Ovary (tissue), 9 donors: ENCODE measurements around the gene ARHGAP18. TPM values are rescaled to one million over a fixed set of nuclear protein-coding genes. Genes with fewer than 3 reads are reported as not detected.

Experiments used
- DNase-seq, 5 donors: peaks; one replicate each; pipeline ENCODE4 v3.0.0-alpha.2; 2019 to 2020
- H3K27ac ChIP-seq, 2 donors: fragments of 200-600 bp; one replicate each; pipeline versions ENCODE4 v1.5.1 to v1.8.0; 2019 to 2022
- H3K27me3 ChIP-seq: fragments of 200-600 bp; one replicate; pipeline ENCODE4 v1.8.0; 2022
- H3K36me3 ChIP-seq: fragments of 200-600 bp; sonication (generic); one replicate; pipeline ENCODE4 v1.5.1; 2019
- H3K4me1 ChIP-seq: one replicate; pipeline ENCODE4 v1.8.1; 2013; ENCODE audit warnings: mild to moderate bottlenecking, moderate library complexity; ENCODE audit not compliant: insufficient read depth
- H3K4me3 ChIP-seq: fragments of 200-600 bp; sonication (generic); one replicate; pipeline ENCODE4 v1.5.1; 2017
- H3K9me3 ChIP-seq, 2 donors: fragments of 200-600 bp in 1 of 2; sonication (generic) in 1 of 2; one replicate each; pipeline versions ENCODE4 v1.5.1 to v1.8.1; 2013 to 2019; ENCODE audit warnings: mild to moderate bottlenecking in 1 of 2, moderate library complexity in 1 of 2
- EP300 ChIP-seq: sonication (generic); formaldehyde crosslinking; IDR thresholded peaks from one replicate; pipeline ENCODE4 v1.6.1; 2017; ENCODE audit warnings: antibody characterized with exemption
- POLR2A ChIP-seq: fragments of 450-650 bp; IDR thresholded peaks from one replicate; pipeline ENCODE4 v1.6.1; 2017; ENCODE audit warnings: antibody characterized with exemption, mild to moderate bottlenecking, moderate library complexity
- WGBS, 3 donors: extraction: QIAGEN DNeasy Blood & Tissue Kit in 1 of 3; methylation state at CpG; one replicate each; pipeline versions ENCODE4 v1.1.5 to v1.1.7; 2013 to 2017; 5-methylcytosine and 5-hydroxymethylcytosine counted together
- intact Hi-C, 4 donors: fragments of 100-400 bp; cut with DNase I; formaldehyde crosslinking; loops; one replicate each; pipeline versions ENCODE4 v1.11.0 to v1.15.1; 2022 to 2023
- polyA plus RNA-seq, 2 donors: library from polyadenylated mRNA; stranded (reverse); fragments of 200-250 nt in 1 of 2; fragments of 350-450 nt in 1 of 2; fragmentation: Illumina TruSeq in 1 of 2; extraction: RNeasy Lipid Tissue Mini Kit (QIAGEN cat#74804) in 1 of 2; gene quantifications; one replicate each; pipeline ENCODE4 v1.2.3, GENCODE V29; 2013 to 2014
- total RNA-seq, 7 donors: library from RNA; depleted of rRNA in 2 of 7; stranded (reverse); fragments of >200 nt in 2 of 7; fragmentation: NEBNext Ultra II Directional in 3 of 7; extraction: Animal tissue kit (Norgen Biotek cat#: 25700) in 3 of 7; gene quantifications; one replicate each; pipeline versions ENCODE4 v1.1.0 to v1.2.4, GENCODE V29; 2016 to 2023
- TF ChIP-seq, protein P1 (sequence below), 3 donors: fragments of 450-650 bp in 2 of 3; fragments of 200-600 bp in 1 of 3; IDR thresholded peaks; one replicate each; pipeline versions ENCODE4 v1.5.1 to v1.8.0; 2016 to 2022; ENCODE audit warnings: antibody characterized with exemption in 3 of 3, mild to moderate bottlenecking in 1 of 3
- donor health status: DM: no; HTN: no; CAD: no; lungs with moderate emphysema.
- donor health status: DM: no; HTN: no; CAD: no.
- donor health status: Bipolar disorder and iron deficiency.
- donor health status: DM: yes; HTN: yes; CAD: no.
- donor health status: DM: no; HTN: no; CAD: no.
- donor health status: DM: yes; HTN: yes; CAD: no.

The ARHGAP18 gene
- total and polyA plus RNA-seq, 9 donors: 4.4 to 35.3 (median 9.6) TPM

DNA sequence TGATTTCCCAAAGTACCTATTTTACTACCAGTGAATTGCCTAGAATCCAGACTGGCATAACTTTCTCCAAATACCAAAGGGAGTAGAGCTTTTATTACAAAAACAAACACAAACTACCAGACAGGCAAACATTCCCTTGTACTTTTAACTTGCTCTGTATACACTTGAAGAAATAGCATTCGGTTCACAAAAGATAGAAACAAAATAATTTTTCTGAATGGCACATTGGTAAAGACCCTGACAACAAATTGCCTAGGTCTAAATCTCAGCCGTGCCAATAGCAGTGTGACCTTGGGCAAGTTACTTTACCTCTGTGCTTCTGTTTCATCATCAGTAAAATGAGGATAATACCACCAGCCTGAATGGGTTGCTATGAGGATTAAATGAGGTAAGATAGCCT lies 15.9 kb downstream of the ARHGAP18 start:
- TF ChIP-seq EP300: no peak
- TF ChIP-seq, protein P1, sequence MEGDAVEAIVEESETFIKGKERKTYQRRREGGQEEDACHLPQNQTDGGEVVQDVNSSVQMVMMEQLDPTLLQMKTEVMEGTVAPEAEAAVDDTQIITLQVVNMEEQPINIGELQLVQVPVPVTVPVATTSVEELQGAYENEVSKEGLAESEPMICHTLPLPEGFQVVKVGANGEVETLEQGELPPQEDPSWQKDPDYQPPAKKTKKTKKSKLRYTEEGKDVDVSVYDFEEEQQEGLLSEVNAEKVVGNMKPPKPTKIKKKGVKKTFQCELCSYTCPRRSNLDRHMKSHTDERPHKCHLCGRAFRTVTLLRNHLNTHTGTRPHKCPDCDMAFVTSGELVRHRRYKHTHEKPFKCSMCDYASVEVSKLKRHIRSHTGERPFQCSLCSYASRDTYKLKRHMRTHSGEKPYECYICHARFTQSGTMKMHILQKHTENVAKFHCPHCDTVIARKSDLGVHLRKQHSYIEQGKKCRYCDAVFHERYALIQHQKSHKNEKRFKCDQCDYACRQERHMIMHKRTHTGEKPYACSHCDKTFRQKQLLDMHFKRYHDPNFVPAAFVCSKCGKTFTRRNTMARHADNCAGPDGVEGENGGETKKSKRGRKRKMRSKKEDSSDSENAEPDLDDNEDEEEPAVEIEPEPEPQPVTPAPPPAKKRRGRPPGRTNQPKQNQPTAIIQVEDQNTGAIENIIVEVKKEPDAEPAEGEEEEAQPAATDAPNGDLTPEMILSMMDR (IDR thresholded peaks at IDR 0.05): no peak
- no peak for TF ChIP-seq POLR2A
- no peak overlapping the region for H3K27ac ChIP-seq
- no peaks in the 10 kb centered on the region for H3K36me3 ChIP-seq
- H3K27me3 ChIP-seq: no peaks in the 10 kb centered on the region
- no peaks in the 10 kb centered on the region for H3K9me3 ChIP-seq
- intact Hi-C loops: no loop called here
- WGBS, 3 donors: 64 to 85% (median 80%) methylated on average over 2 of the region's 2 CpGs
- no peak for DNase-seq
- no peak overlapping the region for H3K4me3 ChIP-seq
- no peaks in the 10 kb centered on the region for H3K4me1 ChIP-seq

DNA sequence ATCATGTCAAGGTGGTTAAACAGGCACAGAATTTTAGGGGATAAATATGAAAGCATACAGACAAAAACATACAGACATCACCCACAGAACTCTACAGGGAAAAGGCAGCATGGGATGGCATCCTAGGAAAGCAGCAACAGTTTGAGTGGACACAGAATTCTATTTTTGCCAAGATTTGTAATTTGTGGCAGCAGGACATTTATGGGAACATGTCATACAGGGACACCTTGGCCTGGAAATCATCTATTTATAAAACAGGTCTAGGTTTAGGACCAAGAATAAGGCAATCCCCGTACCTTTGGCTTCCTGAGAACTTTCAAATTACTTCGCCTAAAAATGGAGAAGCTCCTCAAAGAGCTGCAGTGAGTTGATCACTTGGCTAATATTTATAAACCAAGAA lies 17.5 kb downstream of the ARHGAP18 start:
- H3K4me3 ChIP-seq: no peak overlapping the region
- no peaks in the 10 kb centered on the region for H3K4me1 ChIP-seq
- intact Hi-C loops: no loop called here
- no peak overlapping the region for H3K27ac ChIP-seq
- 90 to 100% (median 94%) methylated on average over 2 of the region's 2 CpGs for WGBS, 3 donors
- H3K27me3 ChIP-seq: no peaks in the 10 kb centered on the region
- no peaks in the 10 kb centered on the region for H3K36me3 ChIP-seq
- DNase-seq: no peak
- TF ChIP-seq, protein P1 (IDR thresholded peaks at IDR 0.05): no peak
- TF ChIP-seq POLR2A (no peak), EP300 (no peak)
- no peaks in the 10 kb centered on the region for H3K9me3 ChIP-seq

DNA sequence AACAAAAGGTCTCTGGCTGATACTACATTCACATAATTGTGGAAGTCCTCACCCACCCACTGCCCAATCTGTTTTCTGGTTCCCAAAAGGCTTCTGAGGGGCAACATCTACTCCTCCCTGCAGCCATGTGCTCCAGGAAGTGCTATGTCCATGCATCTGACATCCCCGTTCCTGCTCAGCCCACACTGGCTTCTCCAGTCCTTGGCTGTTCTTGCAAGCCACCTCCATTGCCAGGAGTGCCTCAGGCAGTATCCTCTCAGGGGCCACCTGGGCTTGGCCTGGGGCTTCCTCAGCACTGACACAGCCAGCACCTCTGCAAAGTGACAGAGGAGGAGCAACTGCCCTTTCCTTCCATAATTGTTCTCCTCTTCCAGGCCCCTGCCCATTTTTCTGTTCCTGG lies 18.3 kb downstream of the ARHGAP18 start:
- Histone ChIP-seq H3K36me3 (no peaks in the 10 kb centered on the region), H3K4me3 (no peak overlapping the region)
- no peak for TF ChIP-seq EP300
- TF ChIP-seq, protein P1 (IDR thresholded peaks at IDR 0.05): no peak
- TF ChIP-seq POLR2A: no peak

DNA sequence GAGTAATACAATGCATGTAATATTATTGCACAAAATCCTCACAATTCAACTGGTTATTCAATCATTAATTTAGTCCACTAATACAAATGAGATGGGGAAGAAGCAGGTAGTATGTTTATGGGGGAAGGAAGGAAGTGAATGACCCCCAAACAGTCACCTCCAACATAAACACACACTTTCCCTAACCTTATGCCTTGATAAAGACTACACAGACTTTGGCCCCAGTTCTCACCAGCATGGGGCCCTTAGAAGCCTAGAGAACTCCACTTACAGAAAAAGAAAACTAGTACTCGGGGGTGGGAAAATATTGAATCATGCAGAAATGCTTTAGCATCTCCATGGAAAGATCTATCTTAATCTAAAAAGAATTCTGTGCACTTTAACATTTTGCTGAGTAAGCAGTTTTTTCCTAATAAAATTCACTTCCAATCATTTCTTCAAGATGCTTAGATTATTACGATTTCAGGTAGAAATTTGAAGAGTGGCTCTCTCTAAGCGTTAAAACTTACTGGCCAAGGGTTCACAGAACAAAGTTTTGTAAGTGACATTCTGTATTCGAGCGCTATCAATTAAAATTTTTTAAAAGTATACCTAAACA lies 18.8 kb downstream of the ARHGAP18 start:
- Histone ChIP-seq H3K36me3 (no peaks in the 10 kb centered on the region), H3K27ac (no peak overlapping the region), H3K27me3 (no peaks in the 10 kb centered on the region), H3K9me3 (no peaks in the 10 kb centered on the region), H3K4me3 (no peak overlapping the region), H3K4me1 (peaks cover 1% of the 10 kb centered on the region)
- intact Hi-C loops: no loop called here
- WGBS, 3 donors: 86 to 95% (median 95%) methylated on average over 5 of the region's 5 CpGs
- no peak for DNase-seq
- TF ChIP-seq, protein P1 (IDR thresholded peaks at IDR 0.05): no peak
- TF ChIP-seq POLR2A (no peak), EP300 (no peak)

More for the DNA sequence above, 18.3 kb downstream of the ARHGAP18 start:
- Histone ChIP-seq H3K27ac (no peak overlapping the region), H3K27me3 (no peaks in the 10 kb centered on the region), H3K4me1 (no peaks in the 10 kb centered on the region), H3K9me3 (no peaks in the 10 kb centered on the region)
- intact Hi-C loops: no loop called here
- no peak for DNase-seq
- 83 to 87% (median 86%) methylated on average over 1 of the region's 1 CpG for WGBS, 3 donors
